ENCODE data around the gene TMEM240. TPM values are rescaled to one million over a fixed set of nuclear protein-coding genes. Genes with fewer than 3 reads are reported as not detected.

The TMEM240 gene
- total RNA-seq, 2 experiments from 2014 or later, result 0.76 to 2.1 TPM

DNA sequence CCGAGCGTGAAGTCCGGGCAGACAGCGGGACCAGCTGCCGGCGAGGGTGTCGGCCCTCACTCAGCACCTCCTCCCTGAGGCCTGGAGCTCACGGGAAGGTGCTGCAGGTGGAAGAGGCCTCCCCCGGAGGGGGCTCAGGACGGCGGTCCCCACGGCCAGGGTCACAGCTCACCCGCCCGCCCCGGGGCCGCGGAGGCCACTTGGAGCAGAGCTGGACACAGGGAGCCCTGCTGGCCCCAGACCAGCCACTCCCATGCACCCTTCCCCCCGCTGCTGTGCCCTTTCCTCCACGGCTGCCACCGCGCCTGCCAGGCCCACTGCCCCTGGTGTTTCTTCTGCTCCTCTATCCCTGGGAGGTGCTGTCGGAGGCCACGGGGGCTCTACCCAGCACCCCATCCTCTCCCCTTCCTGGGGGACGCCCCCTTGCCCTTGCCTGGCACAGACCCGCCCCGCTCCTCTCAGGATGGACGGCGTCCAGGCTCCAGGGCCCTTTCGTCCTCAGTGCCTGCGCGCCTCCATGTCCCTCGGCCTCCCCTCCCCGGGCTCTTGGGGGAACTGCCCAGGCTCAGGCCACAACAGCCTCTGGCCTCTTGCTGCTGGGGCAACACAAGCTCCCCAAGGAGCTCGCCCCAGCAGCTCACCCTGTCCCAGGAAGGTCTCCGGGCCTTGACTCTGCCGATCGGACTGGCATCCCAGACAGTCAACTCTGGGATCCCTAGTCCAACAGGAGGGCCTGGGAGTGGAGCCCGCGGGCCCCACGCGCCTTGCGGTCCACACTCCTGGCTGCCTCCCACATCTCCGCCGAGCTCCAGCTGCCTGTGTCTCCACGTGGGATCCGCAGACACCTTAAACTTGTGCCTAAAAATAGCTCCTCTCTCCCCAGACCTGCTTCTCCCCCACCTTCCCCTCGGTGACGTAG lies 4.1 kb downstream of the TMEM240 start:
- Histone ChIP-seq H4K20me1 (ENCODE audit: insufficient read depth, low read length) (no peaks in the 10 kb centered on the region), H3K79me2 (ENCODE audit: insufficient read depth, low read depth, low read length) (no peaks in the 10 kb centered on the region), H3K9me3 (ENCODE audit: low read length) (no peaks in the 10 kb centered on the region), H3K4me3 (ENCODE audit: low read depth, low read length, poor library complexity, severe bottlenecking) (no peak overlapping the region), H3K4me1 (ENCODE audit: insufficient read depth, low read length, poor library complexity, severe bottlenecking) (no peaks in the 10 kb centered on the region), H2AFZ (ENCODE audit: low read length) (no peak overlapping the region), H3K27ac (ENCODE audit: low read depth, low read length, poor library complexity, severe bottlenecking) (no peak overlapping the region), H3K9me2 (ENCODE audit: insufficient read depth, low read length) (no peaks in the 10 kb centered on the region), H3K36me3 (ENCODE audit: insufficient read depth, low read length) (peaks cover 26% of the 10 kb centered on the region), H3K4me2 (ENCODE audit: low read length) (no peak overlapping the region)
- no TSS peak for BruUV-seq (replicated peaks)
- ChIA-PET CTCF (ENCODE audit: unreplicated experiment) (interaction anchor here (0.5 to 0.6 kb wide), 2 partner anchors 70 to 253 kb away, joined by 3 read pairs; no protein-coding TSS in a partner anchor), POLR2A (no interaction called here)
- intact Hi-C loops (cut with micrococcal nuclease; ENCODE audit: unreplicated experiment), result no loop called here
- no peak for TF ChIP-seq EZH2phosphoT487 (IDR thresholded peaks at IDR 0.05; ENCODE audit: borderline replicate concordance, low read depth, low read length)
- TF ChIP-seq, protein P1, sequence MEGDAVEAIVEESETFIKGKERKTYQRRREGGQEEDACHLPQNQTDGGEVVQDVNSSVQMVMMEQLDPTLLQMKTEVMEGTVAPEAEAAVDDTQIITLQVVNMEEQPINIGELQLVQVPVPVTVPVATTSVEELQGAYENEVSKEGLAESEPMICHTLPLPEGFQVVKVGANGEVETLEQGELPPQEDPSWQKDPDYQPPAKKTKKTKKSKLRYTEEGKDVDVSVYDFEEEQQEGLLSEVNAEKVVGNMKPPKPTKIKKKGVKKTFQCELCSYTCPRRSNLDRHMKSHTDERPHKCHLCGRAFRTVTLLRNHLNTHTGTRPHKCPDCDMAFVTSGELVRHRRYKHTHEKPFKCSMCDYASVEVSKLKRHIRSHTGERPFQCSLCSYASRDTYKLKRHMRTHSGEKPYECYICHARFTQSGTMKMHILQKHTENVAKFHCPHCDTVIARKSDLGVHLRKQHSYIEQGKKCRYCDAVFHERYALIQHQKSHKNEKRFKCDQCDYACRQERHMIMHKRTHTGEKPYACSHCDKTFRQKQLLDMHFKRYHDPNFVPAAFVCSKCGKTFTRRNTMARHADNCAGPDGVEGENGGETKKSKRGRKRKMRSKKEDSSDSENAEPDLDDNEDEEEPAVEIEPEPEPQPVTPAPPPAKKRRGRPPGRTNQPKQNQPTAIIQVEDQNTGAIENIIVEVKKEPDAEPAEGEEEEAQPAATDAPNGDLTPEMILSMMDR (conservative IDR thresholded peaks at IDR 0.05; ENCODE audit: low read length), result no peak
- DNase-seq (ENCODE audit: low spot score), result no peak

DNA sequence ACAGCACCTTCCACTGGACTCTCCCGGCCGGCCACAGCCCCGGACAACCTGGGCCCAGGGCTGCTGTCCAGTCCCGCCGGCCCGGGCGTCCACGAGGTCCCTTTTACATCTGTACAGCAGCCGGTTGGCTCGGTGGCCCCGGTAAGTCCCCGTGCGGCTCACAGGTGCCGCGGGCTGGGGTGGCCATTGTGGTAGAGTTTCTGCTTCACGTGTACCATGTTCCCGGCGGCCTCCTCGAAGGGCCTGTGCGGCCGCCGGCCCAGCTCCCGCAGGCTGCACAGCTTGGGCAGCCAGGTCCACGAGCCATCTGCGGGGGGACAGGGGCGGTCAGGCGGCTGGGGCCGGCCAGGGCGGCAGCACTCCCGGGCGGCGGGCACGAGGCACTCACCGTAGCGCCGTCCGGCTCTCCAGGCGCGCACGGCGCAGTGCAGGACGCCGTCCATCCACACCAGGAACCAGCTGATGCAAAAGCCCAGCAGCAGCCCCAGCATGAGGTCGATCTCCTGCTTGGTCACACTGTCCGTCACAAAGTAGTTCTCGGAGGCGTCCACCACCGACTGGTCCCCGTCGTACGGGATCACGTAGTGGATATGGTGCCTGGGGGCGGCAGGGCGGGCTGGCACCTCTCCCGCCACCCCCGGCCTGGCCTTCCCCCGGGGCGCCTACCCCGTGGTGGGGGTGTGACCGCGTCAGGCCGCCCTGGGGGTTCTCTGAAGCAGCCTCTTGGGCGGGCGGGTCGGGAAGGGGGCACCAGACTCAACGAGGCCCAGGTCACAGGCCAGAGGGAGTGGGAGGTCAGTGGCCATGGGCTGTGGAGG lies 5.0 kb downstream of the TMEM240 start:
- POLR2A ChIA-PET, result no interaction called here
- CTCF ChIA-PET (ENCODE audit: unreplicated experiment), result no interaction called here
- no peaks in the 10 kb centered on the region for H3K9me2 ChIP-seq (ENCODE audit: insufficient read depth, low read length)
- no peak overlapping the region for H3K27ac ChIP-seq (ENCODE audit: low read depth, low read length, poor library complexity, severe bottlenecking)
- intact Hi-C loops (cut with micrococcal nuclease; ENCODE audit: unreplicated experiment), result no loop called here
- DNase-seq (ENCODE audit: low spot score), result no peak
- BruUV-seq (replicated peaks), result no TSS peak
- no peaks in the 10 kb centered on the region for H3K79me2 ChIP-seq (ENCODE audit: insufficient read depth, low read depth, low read length)
- H2AFZ ChIP-seq (ENCODE audit: low read length), result no peak overlapping the region
- no peaks in the 10 kb centered on the region for H3K4me1 ChIP-seq (ENCODE audit: insufficient read depth, low read length, poor library complexity, severe bottlenecking)
- no peak overlapping the region for H3K4me3 ChIP-seq (ENCODE audit: low read depth, low read length, poor library complexity, severe bottlenecking)
- no peak for TF ChIP-seq EZH2phosphoT487 (IDR thresholded peaks at IDR 0.05; ENCODE audit: borderline replicate concordance, low read depth, low read length)
- TF ChIP-seq, protein P1 (conservative IDR thresholded peaks at IDR 0.05; ENCODE audit: low read length), result no peak
- H3K36me3 ChIP-seq (ENCODE audit: insufficient read depth, low read length), result peaks cover 26% of the 10 kb centered on the region
- H3K9me3 ChIP-seq (ENCODE audit: low read length), result 0 out of 2 replicates have a peak, but pooled peaks cover 4% of the 10 kb centered on the region
- H4K20me1 ChIP-seq (ENCODE audit: insufficient read depth, low read length), result no peaks in the 10 kb centered on the region
- H3K4me2 ChIP-seq (ENCODE audit: low read length), result no peak overlapping the region
